Fibroblast of skin of right quadriceps (primary cell): ENCODE results near the gene WDR27.
"Not testable (repeated sequence)": the region's sequence is repeated elsewhere in the genome, so short reads cannot be mapped to it uniquely, and the experiment has no call there.

ENCODE experiments used
- DNase-seq: peaks from one replicate; pipeline ENCODE4 v3.0.0-alpha.2; 2013

The WDR27 gene

DNA sequence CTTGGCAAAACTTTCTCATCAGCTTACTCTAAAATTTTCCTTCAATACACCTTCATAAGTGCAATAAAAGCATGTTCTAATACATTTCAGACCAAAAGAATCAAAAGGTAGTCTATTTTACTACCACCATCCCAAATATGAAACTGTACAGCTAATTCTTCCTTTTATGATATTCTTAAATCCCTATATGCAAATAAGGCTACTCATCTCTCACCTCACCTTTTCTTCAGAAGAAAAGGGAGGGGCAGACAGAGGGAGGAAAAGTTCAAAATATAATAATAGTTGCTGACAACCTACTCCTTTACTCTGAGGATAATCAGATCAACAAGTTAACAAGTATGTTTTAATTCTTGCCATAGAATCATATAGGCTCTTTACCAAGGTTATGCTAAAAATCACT, 7.5 kb upstream of the WDR27 start:
- DNase-seq: no peak

DNA sequence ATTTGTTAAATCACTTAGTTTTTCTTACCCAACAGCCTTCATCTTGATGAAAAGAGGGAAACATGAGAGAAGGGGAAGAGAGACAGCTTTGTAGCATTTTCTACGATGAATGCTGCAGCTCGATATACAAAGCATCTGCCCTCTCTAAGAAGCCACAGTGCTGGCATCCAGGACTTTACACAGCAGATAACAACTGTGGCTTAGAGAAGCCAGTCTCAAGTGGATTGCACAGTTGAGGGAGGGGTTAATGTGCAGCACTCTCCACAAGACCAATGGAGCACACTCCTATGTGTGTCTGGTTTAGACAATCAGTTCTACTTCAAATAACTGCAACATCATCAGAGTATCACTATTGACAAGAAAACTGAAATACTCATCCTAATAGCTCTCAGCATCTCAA, 5.9 kb upstream of the WDR27 start:
- DNase-seq: no peak

DNA sequence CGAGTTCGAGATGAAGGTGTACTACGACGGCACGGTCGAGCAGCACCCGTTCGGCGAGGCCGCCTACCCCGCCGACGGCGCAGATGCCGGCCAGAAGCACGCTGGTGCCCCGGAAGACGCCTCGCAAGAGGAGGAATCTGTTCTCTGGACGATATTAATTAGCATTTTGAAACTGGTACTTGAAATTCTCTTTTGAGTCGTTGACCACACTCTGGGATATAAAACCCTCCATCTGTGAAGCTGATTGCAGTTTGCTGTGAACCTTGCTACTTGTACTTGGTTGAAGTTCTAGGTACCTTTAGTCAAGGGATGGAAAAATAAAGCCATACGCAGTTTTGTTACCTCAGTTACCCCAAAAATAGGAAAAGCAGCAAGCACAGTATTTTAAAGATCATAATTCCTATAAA, 1.0 kb upstream of the WDR27 start:
- no peak for DNase-seq

GRCh38 chr6:169701311-169701953, 397 bp downstream of the WDR27 start:
- no peak for DNase-seq

- peak; percentile 69 for DNase-seq
Observed at GRCh38 chr6:169700296-169700695, 1.5 kb downstream of the WDR27 start.

GRCh38 chr6:169697115-169697514, 4.7 kb downstream of the WDR27 start:
- DNase-seq: not testable (repeated sequence)

DNA sequence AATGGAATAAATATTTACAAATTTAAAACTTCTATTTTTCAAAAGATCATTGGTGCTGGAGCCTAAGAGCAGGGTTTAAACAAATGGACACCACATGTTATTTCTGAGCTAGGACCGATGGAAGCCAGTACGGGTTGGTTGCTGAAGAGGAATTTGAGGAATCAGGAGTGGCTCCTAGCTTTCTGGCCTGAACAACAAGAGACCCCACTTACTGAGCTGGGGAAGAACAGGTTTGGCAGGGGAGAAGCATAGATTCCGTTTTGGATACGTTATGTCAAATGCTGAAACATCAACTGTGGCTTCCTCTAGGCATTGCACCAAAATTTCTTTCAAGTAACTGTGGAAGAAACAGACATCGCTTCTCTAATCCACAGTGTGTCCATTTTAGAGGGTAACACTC, 6.7 kb downstream of the WDR27 start:
- no peak for DNase-seq

DNA sequence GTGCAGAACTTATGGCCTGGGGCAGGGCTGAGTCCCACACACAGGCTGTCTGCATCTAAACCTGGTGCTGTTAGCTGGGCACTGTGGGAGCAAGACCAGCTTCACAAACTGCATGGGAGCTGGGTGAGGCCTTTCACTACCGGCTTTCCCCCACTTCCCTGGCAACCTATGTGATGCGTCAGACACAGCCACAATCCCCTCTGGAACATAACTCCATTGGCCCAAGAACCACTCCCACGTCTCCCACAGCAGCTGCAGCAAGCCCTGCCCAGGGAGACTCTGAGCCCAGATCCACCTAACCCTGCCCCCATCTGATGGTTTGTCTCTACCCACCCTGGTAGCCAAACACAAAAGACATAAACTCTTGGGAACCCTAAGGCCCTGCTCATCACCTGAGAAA, 9.3 kb downstream of the WDR27 start:
- no peak for DNase-seq

GRCh38 chr6:169691260-169691659, 10.6 kb downstream of the WDR27 start:
- no peak for DNase-seq

DNA sequence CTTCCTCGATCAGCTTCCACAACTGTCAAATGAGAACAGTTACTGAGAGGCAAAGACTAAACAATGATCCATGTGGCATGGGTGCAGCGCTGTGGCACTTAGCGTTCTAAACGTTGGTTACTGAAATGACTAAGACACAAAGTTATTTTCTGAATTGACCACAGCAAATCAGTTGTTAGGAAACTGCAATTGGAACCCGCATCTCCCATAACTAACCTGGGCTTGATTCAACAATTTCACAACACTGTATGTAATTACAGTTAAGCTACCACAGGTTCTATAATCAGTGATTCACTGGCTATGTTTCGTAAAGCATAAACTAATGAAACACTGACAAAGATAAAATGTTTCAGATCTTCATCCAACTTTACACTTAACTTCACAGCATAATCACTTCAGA, 12.5 kb downstream of the WDR27 start:
- peak; percentile 70 for DNase-seq

DNA sequence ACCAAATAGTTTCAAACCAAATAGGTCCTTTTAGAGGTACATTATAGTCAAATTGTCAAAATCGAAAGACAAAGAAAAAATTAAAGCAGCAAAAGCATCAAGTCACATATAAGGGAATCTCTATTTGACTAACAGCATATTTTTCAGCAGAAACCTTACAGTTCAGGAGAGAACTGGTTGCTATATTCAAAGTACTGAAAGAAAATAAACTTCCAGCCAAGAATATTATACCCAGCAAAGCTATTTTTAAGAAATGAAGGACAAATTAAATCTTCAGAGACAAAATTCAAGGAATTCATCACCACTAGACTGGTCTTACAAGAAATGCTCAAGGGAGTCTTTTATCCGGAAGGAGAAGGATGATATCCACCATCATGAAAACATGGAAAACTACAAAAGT, 16.0 kb downstream of the WDR27 start:
- DNase-seq: no peak

DNA sequence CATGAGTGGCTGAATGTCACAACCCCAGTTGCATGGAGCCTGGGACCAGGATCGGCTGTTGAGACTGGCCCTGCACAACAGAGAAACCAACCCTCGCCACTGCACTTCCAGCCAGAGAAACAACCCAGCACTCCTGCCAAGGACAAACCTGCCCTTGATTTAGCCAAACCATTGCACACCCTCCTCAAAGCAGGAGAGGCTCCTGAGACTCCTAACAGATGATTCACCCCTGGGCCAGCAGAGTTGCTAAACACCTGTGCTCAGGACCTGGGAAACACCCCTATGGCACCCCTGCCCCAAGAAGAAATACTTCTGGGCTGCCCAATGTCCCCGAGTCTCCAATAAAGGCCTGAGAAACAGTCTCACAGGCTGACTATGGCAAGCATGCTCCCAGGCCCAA, 17.8 kb downstream of the WDR27 start:
- DNase-seq: no peak

GRCh38 chr6:169678342-169678741, 23.5 kb downstream of the WDR27 start:
- DNase-seq: no peak

- DNase-seq: no peak
Observed at GRCh38 chr6:169677096-169677495, 24.7 kb downstream of the WDR27 start.

DNA sequence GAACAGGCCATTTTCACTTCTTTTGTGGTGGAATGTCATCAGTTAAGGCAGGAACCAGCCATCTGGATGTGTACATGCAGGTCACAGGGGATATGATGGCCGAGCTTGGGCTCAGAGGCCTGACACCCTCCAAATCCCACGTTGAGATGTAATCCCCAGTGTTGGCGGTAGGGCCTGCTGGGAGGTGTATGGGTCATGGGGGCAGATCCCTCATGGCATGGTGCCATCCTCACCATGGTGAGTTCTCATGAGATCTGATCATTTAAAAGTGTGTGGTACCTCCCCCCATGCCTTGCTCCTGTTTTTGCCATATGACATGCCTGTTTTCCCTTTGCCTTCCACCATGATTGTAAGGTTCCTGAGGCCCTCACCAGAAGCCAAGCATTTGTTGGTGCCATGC, 26.8 kb downstream of the WDR27 start:
- no peak for DNase-seq

- no peak for DNase-seq
Observed at GRCh38 chr6:169671563-169671962, 30.3 kb downstream of the WDR27 start.

DNA sequence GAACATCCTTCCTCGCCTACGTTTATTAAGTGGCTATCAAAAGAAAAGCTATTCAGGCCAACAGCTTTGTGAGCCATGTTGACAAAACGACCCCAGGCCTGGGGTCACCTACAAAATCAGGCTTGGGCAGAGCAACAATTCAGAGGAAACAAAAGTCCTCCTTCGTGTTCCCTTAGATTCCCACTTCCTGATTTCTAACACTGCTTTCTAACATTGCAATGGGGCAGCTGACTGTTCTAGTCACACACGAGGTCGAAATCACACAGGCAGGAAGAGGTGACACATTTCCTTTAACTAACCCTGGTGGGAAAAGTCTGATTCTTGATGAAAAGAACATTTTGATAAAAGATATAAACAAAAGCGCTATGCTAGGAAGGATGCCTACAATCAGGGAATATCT, 31.9 kb downstream of the WDR27 start:
- no peak for DNase-seq

DNA sequence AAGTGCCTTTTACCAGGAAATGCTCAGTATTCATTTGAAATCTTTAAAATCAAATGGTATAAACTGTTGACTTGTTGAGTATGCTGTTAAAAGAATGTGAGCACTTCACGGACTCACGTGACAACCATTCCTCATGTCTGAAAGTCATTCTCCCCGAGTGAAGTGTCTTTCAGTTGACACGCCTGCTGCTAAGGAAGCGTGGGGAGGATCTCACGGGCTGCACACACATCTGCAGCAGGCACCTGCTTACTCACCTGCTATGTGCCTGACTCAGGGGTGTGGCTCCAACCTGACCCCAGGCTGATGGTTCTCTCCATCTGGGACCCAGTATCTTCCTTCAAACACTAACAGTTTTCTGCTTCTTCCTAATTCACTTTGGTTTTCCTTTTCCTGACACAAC, 32.7 kb downstream of the WDR27 start:
- DNase-seq: no peak

DNA sequence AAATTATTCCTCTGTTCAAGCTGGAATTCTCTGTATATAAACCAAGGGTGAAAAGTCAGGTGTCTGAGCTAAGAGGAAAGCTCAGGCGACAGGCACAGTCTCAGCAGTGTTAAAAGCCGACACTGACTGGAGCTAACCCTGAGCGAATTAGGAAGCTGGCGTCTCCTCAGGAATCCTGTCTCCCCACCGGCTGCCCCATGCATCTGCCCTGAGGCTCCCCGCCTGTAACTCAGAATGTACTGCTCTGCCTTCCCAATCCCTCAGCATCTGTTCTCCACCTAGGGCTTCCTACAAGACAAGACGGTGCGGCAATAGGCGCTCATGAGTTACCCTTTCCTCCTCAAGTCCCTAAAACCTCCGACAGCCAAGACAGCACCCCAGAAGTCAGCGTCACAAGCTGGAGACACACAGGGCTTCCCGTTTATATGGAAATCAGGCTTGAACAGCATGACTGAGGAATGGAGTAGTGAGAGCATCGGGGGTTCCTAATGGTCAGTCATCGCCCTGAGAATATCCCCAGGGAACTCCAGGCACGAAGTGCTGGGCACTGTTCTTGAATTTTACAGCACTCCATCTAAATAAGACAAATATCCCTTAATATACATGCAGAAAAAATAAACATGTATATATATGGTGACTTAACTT, 33.5 kb downstream of the WDR27 start:
- no peak for DNase-seq

DNA sequence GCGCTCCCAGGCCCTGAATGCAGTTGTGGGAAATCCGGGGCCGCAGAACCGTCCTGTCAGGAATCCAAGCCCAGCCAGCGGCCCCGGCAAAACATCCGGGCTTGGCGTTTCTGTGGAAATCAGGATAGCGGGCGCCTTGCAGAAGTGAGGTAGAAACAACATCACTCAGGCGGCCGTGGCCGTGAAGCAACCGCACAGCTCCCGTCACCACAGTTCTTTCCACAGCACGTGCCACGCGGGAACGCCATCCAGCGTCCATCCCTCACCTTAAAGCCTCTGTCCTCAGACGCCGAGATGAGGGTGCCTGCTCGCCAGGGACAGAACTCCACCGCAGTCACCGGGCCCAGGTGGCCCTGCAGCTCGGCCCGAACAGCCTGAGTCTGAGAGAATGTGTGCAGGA, 34.1 kb downstream of the WDR27 start:
- DNase-seq: no peak

- no peak for DNase-seq
Observed at GRCh38 chr6:169666441-169666840, 35.4 kb downstream of the WDR27 start.

DNA sequence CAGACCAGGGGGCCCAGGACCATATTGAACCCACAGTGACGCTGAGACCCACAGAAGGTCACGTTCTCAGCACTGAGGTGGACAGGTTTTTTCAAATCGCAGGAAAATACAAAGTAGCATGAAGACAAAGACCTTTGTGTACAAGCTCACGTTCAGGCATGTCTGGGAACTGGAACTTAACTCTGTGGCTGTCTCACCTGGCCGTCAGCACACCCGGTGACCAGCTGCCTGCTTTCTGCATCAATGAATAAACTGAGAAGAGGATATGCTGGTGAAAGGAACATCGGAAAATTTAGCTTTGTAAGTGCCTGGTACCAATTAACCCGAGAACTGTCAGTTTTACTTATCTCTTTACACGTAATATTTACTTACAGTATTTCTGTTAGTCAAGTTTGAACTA, 36.5 kb downstream of the WDR27 start:
- no peak for DNase-seq

DNA sequence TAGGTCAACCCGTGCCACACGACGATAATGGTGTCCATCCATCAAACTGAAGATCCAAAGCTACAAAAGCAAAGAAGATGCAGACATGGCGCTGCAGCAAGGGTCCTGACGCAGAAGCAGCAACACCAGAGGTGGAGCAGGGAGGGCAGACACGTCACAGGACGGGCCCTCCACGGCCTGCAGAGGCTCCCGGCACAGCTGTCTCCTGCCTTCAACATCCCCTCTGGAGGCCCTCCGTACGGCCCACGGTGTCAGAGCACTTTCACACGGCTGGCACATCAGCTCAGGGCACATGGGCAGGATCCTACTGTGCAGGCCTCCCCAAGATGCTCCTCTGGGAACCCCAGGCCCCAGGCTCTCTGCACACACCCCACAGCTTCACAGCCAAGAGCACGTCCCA, 37.6 kb downstream of the WDR27 start:
- no peak for DNase-seq

GRCh38 chr6:169663468-169663867, 38.4 kb downstream of the WDR27 start:
- no peak for DNase-seq

DNA sequence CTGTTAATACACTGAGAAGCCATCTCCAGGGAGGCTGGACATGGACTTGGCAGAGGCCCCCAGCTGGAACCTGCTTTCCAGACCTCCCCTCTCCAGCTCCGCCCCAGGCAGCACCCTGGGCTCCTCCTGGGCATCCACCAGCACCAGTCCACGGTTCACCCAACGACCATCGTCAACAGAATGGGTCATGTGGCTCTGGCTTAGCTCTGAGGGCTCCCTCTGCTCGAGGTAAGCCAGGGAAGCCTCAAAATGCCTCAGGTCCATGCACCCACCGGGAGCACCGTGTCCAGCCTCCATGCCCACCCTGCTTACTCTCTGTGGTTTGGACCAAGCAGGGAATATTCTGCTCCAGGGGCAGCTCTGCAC, 40.5 kb downstream of the WDR27 start:
- no peak for DNase-seq
